Activated CD8-positive, alpha-beta memory T cell treated with anti-CD3 and anti-CD28 coated beads for 24 hours (primary cell): ENCODE measurements around the gene CPN2.

Experiments used
- DNase-seq: peaks from one replicate; pipeline ENCODE4 v3.0.0-alpha.2; 2020

Gene CPN2

DNA sequence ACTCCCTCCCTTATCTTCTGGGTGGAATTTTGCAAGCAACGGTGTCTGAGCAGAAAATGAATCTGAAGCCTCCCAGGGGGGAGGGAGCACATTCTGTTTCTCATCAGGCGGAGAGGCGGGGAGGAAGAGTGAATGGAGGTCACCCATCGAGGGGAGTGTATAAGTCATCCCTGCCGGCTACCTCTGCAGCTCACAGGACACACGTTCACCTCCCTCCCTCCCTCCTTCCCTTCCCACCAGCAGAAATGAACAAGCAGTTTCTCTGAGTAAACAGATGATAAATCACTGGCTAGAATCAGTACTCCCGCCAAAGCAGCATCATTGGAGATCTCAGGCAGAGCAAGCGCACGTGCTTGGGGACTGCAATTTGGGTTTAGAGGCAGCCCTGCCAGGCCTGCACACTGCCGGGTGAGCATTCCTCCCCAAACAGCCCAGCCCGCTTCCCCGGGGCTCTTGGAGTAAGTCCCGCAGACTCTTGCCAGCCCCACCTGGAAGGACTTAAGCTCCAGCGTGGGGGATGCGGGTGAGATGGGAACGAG is 38.3 kb downstream of the CPN2 start:
- DNase-seq, result no peak

DNA sequence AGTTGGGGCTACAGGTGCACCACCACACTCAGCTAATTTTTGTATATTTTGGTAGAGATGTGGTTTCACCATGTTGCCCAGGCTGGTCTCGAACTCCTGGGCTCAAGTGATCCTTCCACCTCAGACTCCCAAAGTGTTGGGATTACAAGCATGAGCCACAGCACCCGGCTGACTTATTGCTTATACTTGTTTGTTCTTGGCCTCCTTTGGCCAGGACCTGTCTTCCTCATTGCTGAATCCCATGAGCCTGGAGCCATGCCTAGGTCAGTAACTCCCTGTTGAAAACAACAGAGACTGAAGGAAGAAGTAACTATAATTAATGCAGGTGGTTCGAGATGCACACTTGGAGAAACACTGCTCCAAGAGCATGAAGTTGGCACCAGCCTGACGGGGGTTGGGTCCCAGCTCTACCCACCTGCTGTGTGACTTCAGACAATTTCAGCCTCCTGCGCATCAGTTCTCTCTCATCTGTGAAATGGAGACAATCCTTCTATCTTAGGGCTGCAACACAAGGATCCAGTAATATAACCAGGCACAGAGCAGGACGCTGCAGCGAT is 38.9 kb downstream of the CPN2 start:
- DNase-seq, result no peak

DNA sequence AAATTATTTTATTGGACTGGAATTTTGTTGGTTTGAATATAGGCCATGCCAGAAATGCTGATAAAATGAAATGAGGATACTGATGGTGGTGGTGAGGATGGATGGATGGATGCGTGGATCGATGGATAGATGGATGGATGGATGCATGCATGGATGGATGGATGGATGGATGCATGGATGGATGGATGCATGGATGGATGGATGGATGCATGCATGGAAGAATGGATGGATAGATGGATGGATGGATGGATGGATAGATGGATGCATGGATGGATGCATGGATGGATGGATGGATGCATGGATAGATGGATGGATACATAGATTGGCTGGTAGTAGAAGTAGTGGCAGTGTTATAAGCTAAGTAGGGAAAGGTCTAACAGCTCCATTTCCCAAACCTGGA is 40.1 kb downstream of the CPN2 start:
- no peak for DNase-seq

DNA sequence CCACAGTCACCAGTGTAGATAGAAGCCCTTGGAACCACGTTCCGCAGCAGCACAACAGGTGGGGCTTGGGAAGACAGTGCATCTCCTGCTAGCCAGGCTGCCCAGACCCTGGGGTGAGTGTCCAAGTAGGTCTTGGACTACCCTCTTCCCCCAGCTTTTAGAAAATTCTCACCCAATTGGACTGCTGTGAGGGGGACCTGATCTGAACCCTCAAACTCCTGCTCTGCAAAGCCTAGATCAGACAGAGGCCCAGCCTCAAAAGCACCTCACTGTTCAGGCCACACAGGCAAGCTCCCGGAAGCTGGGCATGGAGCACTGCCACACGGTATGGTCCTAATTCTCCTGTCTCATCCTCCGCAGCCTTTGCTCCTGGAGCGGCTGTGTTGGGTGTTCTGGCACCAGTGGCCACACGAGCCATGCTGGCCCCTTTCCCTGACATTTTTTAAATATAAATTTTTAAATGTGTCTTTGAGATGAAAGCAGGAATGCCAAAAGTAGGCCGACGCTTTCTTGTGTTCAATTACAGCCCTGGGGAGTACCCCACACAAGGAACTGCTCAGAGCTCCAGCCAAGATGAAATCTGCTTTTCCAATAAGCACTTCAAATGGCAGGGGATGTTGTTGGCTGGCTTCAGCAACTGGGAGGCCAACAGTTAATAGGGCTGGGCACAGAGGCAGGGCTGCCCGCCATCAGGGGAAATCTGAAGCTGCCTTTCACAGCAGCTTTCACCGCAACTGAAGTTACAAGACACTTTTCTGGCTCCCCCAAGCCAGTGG is 40.9 kb downstream of the CPN2 start:
- no peak for DNase-seq

DNA sequence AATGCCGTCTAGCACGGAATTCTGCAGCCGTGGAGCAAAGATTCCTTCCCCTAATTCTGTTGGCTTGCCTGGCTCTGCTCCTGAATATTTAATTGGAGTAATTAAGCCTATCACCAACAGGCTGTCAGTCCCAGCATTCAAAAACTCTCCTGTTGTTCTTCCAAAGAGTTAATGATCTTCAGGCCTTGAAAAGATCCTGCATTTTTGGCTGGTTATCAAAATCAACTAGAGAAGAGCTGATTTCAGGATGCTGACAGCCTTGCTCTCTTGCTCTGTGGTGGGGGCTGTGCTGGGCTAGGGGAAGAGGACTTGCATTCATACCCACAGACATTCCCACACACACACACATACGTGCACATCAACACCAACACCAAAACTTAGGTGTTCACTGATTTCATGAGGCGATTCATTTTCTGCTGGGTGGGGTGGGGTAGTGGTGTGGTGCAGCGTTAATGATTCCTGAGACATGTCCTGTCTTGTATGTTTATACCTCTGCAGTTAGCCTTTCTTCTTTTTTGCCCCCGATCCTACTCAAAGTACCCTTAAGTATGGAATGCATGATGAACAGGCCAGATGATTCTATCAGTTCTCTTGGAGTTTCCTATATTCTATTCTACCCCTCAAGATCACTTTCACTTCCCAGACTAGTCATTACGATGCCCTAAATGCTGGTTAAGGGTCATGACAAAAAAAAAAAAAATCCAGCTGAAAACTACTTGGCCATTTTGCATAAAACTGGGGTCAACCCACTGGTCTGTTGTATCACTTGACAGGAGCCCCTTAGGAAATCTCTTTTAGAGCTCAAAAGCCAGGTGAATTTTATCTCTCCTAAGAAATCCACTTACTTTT is 42.3 kb downstream of the CPN2 start:
- no peak for DNase-seq

DNA sequence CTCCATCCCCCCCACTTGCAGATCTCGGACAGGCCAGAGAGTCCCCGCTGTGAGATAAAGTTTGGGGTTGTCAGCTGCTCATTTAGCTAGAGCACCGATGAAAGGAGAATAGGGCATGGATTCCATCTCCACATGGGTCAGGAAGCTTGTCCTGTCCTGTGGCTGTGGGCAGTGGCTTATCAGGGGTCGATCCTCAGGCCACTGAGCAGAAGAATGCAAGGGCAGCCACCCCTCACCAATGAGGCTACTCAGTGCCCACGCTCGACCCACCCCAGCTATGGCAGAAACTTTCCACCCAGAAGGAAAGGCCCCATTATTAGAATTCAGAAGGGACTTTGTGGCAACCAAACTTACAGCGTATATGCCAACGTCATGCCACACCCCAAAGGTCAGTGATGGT is 43.3 kb downstream of the CPN2 start:
- no peak for DNase-seq

DNA sequence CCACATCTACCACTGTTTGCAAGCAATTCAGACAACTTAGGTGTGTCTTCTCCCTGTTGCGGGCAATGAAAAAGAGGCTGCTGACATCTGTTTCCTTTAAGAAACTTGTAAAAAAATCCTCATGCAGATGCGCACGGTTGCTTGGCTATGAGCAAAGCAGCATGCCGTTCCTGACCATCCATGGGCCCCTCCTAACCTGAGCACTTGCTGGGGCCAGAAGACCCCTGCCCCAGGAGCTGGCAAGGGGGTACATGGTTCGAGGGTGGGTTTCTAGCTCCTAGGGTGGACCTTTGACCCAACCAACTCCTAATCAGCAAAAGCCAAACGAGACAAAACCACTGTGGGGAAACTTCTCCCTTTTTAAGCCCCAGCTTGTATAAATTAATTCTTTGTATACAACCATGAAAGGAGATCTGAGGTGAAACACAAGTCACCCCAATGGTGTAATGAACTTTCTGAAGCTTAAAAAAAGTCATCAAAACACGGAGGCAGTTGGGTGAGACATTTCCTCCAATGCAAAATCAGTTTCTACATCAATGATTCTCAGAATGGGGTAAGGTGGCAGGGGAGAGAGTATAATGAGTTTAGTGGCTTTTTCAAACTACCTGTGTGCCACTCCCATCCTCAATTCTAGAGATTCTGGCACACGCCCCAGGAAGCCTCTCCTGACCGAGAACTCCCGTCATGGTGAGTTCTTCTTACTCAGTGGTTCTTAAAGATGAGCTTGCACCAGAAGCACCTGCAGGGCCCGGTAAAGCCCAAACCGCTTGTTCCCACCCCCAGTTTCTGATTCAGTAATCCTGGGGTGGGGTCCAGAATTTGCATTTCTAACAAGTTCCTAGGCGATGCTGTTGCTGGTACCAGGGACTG is 44.1 kb downstream of the CPN2 start:
- DNase-seq, result no peak

DNA sequence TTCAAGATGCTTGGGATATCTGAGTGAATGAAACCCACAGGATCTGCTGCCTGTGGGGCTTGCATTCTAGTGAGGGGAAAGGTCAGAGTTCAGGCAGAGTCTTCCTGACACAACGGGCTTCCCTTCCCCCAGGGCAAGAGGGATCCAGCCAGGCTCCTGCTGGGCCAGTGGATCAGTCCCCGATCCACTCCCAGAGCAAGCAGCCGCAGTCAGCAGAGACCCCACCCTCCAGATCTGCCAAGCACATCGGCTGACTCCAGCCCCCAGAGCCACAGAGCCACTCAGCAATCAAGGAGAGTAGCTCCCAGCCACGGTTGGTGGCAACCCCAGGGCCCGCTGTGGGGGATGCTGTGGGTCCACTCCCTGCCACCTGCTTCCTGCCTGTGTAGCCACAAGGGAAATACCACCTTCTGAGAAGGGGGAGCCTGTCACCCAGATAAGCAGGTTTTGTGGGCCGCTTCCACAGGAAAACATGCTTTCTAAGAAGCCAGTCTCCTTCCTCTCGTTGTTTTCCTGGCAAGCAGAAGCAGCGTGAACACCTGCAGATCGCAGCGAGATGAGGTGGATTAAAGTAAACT is 44.9 kb downstream of the CPN2 start:
- DNase-seq, result no peak

DNA sequence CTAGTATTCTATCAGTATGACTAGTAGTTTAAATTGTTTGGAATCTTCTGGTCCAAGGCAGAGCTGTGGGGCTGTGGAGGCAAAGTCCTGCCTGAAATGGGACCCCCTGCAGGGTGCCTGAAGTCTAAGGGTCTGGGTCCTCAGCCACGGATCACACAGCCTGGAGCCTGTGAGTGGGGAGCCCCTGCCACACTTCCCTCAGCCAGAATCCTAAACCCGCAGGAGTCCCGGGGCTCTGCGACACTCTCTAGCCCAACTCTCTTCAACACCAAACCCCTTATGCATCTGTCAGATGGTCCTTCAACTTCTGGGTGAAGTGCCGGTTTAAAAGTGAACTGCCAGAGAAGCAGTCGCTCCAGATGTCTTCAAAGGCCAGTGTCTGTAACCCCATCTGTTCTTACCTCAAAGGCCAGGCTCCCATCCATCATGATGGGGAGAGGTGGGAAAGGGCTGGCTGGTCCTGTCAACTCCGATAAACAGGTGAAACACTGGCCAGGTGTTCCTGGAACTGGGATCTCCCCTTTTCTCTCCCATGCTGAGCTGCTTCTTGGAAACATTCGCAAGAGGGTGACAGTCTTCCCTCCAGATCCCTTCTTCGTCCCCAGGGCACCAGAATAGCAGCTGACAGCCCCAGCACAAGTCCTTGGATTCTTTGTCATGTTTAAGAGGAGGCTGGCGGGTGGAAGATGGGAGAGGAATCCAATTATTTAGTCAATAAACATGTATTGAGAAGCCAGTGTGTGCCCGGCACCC is 45.6 kb downstream of the CPN2 start:
- no peak for DNase-seq

DNA sequence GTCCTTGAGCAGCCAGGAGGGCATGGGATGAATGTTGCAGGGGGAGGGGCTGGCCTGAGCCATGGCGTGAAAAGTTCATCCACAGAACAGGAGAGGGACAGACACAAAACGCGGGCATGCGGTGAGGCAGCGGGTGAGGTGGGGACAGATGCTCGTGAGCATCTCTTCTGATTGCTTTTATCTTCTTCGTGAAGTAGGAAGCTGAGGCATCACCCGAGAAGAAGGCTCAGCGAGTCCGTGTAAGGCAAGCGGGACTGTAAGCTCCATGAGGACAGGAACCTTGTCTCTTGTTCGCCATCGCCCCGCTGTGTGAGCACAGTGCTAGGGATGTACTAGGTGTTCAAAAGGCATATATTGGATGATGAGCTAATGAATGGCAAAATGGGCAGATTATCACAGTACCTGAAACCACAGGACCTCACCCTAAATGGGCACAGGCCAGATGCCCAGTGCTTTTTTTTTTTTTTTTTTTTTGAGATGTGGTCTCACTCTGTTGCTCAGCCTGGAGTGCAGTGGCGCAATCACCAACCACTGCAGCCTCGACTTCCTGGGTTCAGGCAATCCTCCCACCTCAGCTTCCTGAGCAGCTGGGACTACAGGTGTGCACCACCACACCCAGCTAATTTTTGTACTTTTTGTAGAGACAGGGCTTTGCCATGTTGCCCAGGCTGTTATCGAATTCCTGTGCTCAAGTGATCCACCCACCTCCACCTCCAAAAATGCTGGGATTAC is 46.8 kb downstream of the CPN2 start:
- DNase-seq, result no peak

DNA sequence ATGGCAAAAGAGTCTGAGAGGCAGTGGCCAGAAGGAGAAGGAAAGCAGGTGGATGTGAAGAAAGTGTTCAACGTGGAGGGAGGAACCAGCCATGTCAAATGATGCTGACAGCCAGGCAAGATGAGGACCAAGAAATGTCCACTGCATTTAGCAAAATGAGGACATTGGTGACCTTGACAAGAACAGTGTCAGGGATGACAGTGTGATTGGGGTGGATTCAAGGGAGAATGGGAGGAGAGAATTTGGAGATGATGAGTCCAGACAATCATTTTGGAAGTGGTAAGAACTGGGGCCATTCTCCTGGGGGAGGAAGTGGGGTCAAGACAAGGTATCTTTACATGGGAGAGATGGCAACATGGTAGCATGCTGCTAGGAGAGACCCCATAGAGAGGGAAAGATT is 47.4 kb downstream of the CPN2 start:
- DNase-seq, result no peak

DNA sequence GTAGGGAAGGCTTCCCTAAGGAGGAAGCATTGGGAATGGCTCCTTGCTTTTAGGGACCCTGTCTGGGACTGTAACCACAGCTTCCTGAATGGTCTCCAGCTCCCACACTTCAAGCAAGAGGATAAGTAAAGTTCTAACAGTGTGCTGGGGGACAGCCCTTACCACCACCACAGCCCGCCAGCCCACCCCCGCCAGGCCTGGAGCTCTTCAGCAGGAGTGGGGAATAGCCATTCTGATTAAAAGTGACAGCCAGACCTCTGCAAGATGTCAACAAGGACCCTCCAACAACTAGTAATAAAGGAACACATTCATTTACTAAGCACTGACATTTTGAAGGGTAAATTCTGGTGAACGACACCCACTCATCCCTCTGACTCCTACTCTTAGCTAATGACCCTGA is 49.4 kb downstream of the CPN2 start:
- no peak for DNase-seq

DNA sequence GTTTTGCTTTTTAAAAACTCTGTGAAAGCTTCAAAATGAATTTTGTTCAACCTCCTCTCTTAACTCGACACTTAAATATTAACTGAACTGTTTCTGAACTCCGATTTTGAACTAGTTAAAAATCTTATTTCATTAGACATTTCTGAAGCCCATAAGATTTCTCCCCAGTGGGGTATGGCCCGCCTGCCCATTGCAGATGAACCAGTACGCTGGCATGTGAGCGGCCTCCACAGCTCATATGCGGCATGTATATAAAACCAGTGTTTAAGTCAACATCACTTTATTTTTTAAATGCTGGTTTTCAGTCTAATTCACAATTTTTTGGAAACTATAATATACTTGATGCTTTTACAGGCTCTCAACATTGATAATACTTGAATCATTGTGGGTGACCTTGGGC is 50.2 kb downstream of the CPN2 start:
- DNase-seq, result no peak

DNA sequence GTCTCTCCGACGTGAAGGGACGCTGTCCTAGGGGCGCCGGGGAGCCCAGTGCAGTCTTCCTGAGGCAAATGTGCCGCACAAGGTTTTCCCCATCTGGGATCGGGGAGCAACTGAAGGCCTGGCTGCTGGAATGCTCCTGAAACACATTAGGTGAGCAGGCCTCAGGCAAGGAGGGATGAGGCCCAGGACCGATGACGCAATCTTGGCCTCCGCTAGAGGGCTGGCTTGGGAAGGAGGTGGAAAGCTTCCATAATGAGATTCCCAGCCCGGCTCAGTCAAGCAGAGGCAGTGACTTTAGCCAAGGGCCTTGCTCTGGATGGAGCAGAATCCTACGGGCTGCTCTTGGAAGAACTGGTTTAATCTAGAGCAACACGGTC is 50.8 kb downstream of the CPN2 start:
- DNase-seq, result no peak

DNA sequence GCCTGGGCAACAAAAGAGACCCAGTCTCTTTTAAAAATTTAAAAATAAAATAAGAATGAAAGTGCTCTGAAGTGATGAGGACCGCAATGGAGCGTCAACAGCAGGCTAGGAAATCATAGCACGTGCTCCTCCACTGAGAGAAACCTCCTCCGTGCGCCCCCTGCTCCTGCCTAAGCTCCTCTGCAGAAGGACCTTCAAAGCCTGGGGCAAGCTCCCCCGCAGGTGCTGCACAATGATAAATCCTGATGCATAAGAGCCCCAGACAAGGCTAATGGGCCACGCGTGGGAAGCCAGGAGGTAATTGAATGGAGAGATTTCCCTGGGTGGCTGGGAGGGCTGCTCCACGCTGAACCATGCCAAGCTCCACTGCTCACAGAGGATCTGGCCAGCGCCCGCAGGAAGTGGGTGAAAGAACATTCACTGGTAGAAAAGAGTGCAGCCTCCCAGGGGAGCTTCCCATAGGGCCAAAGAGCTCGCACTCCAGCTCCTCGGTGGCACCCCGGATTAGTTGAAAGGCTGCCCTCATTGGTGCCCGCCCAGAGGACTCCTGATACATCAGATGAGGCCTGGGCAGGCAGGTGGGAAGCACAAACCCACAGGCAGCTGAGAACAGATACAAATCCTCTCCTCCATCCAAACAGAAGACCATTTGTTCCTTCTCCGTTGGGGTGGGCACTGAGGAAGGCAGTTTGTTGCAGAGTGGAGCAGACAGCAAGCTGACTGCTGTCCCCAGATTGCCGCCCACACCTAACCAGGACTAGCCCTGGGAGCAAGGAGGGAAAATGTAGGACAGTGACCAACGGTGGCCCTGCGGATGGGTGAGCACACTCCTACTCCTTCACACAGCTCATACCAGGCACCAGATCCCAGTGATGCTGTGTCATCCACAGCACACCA is 52.5 kb downstream of the CPN2 start:
- DNase-seq, result no peak

DNA sequence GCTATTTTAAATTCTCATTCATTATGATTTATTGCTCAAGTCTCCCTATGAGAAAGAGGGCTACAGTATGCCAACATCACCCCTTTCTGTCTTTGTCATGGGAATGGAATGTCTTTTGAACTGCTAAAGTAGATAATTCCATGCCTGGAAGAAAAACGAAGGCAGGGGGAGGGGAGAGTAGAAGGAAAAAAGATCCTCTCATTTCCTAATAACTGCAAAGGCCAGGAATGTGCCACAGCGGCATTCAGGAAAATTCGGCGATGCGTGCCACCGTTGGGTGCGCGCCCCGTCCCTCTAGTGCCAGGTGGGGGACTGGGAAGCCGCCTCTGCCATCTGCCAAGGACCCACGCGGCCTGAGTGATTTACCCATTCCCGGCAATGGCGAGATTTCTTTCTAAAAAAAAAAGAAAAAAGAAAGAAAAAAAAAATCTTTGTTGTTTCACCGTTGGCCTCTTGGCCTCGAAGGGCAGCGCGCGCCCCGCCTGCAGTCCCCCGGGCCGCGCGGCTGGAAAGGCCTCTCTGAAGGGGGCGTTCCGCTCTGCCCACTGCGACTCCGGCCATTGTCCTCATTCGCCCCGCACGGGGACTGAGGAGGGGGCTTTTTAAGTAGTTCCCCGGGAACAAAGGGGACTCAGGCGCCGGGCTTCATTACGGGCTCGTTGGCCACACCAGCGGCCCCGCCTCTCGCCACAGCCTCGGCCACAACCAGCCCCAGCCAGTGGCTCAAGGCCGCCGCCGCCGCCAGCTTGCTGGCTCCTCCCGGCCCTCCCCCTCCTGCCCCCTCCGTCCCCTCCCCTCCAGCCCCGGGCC is 54.5 kb downstream of the CPN2 start:
- no peak for DNase-seq

DNA sequence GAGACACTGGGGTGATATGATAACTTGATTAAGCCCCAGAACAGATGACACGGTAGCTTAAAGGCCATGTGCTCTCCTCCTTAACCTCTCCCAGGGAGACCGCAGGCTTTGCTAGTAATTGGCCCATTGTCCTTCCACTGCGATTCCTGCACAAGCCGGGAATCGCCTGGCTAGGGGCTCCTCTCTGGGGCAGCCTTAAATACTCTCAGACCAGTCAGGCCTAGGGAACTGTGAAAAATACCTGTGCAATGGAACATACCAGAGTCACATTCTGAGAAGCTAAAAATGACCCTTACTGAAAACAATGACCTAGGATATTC is 56.3 kb downstream of the CPN2 start:
- no peak for DNase-seq

DNA sequence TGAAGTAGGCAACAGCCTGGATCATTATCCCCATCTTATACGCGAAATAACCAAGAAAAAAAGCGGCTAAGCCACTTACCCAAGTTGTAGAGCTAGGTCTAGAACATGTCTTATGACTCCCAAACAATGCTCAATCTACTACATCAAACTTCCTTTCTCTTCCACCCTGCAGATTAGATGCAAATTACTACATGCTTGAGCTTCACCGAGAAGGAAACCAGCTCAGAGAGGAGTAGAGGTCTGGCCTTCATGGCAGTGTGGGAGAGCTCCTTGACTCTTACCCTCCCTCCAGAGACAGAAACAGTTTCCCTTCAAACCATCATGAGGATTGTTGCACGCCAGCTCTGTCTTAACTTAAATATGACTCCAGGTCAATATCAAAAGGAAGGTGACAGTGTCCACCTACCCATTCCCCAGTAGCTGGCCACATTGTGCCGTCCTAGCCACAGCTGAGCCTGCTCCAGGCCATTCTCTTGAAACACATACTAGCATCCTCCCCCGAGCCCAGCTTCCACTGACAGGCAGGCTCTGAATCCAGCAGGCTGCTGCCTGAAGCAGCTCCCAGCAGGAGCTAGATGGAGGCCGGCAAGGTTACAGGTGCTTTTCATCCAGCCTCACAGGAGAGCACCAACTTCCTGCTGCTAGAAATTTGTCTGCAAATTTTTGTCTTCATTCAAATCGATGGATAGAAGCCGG is 56.8 kb downstream of the CPN2 start:
- no peak for DNase-seq
